AG09319 (cell line): ENCODE measurements around the gene FRAS1.

ENCODE experiments used
- DNase-seq: peaks from one replicate; pipeline ENCODE4 v3.0.0-alpha.2; 2010; ENCODE audit warnings: low read depth; ENCODE audit errors: extremely low read depth
- CTCF ChIP-seq: IDR thresholded peaks from 2 replicates; pipeline ENCODE4 v1.5.1; 2011; ENCODE audit warnings: low read depth, mild to moderate bottlenecking, inconsistent platforms, low read length, moderate library complexity

Gene FRAS1

GRCh38 chr4:78569306-78569821 lies 512.2 kb downstream of the FRAS1 start:
- no peak for TF ChIP-seq CTCF

GRCh38 chr4:78570117-78570516 lies 513.0 kb downstream of the FRAS1 start:
- TF ChIP-seq CTCF: no peak
- DNase-seq: no peak

More at GRCh38 chr4:78569306-78569821, 512.2 kb downstream of the FRAS1 start:
- no peak for DNase-seq

GRCh38 chr4:78571804-78572203 lies 514.7 kb downstream of the FRAS1 start:
- TF ChIP-seq CTCF: no peak
- DNase-seq: no peak

- no peak for DNase-seq
- TF ChIP-seq CTCF: no peak
Measured at GRCh38 chr4:78578674-78579425, 521.7 kb downstream of the FRAS1 start.

GRCh38 chr4:78581618-78582017 lies 524.5 kb downstream of the FRAS1 start:
- TF ChIP-seq CTCF: no peak
- DNase-seq: no peak

GRCh38 chr4:78584863-78585547 lies 527.9 kb downstream of the FRAS1 start:
- TF ChIP-seq CTCF: no peak
- DNase-seq: no peak

GRCh38 chr4:78585633-78586032 lies 528.5 kb downstream of the FRAS1 start:
- no peak for TF ChIP-seq CTCF
- DNase-seq: no peak
